Adrenal gland (tissue), 5 donors: ENCODE data around the gene PLA2G4B.

Experiments
- POLR2A ChIP-seq, 2 donors: fragments of 450-650 bp; IDR thresholded peaks; one replicate each; pipeline ENCODE4 v1.6.1; 2017; ENCODE audit warnings: antibody characterized with exemption in 2 of 2, mild to moderate bottlenecking in 2 of 2, moderate library complexity in 1 of 2
- TF ChIP-seq, protein P1 (sequence below), 6 experiments: fragments of 450-650 bp in 4 of 6; fragments of 200-600 bp in 2 of 6; sonication (generic) in 1 of 6; IDR thresholded peaks; 1 replicate in 5 of 6; 2 replicates in 1 of 6; pipeline versions ENCODE4 v1.5.1 to v1.8.0; 2016 to 2021; ENCODE audit warnings: antibody characterized with exemption in 6 of 6, mild to moderate bottlenecking in 2 of 6, moderate library complexity in 1 of 6
- donor health status: DM: no; HTN: no; CAD: no.

DNA sequence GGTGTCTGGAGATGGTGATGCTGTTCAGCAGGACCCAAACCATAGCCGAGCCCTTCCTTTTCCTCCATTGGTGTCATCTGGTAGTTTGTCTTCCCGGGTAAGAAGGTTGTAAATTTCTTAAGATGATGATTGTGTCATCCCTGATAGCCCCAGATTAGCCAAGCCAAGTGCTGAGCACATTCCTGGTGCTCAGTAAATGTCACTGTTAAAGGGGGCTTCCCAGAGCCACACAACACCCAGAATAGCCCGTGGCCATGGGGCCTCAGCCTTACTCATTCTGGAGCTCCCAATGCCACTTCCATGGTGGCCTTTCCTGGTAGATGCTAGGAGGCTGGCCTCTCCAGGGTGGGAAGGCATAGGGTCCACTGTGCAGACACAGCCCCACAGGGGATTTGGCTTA is 4.6 kb upstream of the PLA2G4B start:
- TF ChIP-seq POLR2A (IDR thresholded peaks at IDR 0.05) = no peak
- TF ChIP-seq, protein P1, sequence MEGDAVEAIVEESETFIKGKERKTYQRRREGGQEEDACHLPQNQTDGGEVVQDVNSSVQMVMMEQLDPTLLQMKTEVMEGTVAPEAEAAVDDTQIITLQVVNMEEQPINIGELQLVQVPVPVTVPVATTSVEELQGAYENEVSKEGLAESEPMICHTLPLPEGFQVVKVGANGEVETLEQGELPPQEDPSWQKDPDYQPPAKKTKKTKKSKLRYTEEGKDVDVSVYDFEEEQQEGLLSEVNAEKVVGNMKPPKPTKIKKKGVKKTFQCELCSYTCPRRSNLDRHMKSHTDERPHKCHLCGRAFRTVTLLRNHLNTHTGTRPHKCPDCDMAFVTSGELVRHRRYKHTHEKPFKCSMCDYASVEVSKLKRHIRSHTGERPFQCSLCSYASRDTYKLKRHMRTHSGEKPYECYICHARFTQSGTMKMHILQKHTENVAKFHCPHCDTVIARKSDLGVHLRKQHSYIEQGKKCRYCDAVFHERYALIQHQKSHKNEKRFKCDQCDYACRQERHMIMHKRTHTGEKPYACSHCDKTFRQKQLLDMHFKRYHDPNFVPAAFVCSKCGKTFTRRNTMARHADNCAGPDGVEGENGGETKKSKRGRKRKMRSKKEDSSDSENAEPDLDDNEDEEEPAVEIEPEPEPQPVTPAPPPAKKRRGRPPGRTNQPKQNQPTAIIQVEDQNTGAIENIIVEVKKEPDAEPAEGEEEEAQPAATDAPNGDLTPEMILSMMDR (IDR thresholded peaks at IDR 0.05) = no peak
